Pons (tissue), 1 donor: ENCODE results near the gene PDHB.

Source experiments
- DNase-seq: peaks from one replicate; pipeline ENCODE4 v3.0.0-alpha.2; 2016; ENCODE audit warnings: low spot score

The PDHB gene

DNA sequence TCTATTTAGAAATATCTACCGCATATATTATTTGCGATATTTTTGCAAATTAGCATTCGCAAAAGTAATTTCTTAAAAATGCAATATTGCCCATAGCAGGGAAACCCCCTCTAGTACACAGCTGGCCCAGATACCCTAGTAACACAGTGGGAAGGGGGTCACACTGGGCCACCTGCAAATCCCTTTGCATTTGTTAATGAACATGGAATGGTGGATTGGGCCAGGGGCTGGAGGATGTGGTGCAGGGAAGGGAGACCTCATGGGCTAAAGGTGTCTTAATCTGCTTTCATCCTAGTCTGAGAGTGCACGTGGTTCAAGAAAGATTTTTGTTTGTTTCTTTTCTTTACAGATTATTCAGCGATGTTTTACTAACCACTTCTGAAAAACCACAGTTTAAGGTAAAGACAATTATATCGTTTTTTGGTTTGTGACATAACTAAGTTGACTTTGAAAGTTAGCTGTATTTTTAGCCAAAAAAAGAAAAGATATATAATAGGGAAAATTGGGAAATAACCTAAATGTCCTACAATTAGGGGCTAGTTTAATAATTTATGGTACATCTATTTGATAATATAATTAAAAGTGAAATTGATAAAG lies 30.0 kb downstream of the PDHB start:
- DNase-seq: no peak

DNA sequence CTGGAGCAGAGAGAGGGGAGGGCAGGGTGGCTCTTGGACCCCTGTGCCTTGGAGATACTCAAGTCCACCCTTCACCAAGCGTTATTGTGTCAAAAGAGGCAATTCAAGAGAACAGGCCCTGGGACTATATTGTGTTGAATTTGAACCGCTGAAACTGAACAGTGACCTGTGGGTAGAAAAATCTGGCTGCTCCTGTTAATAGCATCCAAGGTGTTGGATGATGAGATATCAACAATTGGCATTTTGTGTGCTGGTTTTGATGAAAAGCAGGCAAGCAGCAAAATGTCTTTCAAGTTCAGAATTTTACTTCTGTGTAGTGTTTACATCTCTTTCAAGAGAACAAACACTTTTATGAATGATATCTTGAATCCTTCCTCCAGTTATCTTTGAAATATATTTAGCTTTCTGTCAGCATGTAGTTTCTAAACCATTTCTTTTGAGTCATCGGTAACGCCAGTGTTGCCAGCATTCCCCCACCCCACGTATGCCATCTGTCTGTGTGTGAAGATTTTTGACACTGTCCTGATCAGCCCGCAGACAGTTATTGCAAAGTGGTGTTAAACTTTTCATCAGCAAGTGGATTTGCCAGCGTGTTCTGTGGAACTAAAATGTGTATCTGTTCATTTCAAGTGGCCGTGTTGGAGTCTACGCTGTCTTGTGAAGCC lies 34.8 kb downstream of the PDHB start:
- DNase-seq: no peak

DNA sequence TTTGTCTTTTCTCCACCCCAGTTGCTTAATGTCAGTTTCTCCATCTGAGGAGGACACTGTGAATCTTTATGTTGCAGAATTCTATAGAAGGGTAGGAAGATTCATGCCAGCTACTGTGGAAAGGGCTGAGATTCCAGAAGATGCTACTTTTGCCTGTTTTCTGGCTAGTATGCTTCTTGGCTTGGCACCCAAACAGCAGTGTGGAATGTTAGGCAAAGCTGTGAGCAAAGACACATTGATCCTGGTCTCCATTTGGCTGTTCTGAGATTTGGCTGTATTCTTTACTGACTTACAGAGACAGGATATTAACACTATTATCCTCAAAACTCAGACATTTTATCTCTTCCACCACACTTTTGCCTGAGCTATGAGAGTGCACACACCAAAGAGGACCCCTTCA lies 39.3 kb downstream of the PDHB start:
- no peak for DNase-seq

DNA sequence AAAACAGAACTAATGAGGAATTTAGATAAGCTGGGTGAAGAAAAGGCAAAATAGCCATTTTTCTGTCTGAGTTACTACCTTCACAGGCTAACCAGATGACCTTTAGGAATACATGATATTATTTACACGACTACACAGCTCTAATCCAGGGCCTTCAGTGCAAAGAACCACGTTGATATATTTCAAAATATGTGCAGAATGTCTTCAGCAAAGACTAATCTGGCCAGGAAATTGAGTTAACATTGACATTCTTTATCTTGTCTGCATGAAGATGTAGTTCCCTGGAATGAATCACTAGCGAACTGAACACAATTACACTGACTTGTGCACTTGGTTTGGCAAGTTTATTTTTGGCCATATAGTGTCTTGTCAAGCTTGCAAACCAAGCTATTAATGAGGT lies 41.5 kb downstream of the PDHB start:
- no peak for DNase-seq

DNA sequence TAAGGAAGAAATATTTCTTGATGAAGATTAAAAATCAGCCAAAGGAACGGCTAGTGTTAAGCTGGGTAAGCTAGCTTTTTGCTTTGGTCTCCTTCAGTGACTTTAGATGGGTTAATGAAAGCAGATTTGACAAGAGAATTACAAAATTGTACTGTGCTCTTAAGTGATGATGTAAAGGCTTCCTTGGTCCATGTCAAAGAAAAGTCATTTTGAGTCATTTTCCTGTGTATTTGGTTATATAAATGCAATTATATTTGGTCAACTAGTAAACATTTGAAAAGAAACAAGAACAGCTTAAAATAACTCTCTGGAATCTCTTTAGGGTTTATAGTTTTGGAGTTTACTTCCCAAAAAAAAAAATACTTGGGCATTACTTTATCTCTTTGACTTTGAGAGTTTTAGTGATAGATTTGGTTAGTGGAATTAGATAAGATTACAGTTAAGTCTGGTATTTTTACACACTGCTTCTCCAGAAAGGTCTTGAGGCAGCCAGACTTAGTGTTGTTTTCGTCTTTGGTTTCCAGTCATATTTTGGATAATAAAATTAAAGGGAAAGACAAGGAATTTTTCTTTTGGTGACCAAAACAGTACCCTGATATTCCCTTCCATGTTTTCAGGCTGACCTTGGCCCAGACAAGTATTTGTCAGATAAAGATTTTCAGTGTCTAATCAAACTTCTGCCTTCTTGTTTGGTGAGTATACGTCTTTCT lies 42.3 kb downstream of the PDHB start:
- DNase-seq: no peak

DNA sequence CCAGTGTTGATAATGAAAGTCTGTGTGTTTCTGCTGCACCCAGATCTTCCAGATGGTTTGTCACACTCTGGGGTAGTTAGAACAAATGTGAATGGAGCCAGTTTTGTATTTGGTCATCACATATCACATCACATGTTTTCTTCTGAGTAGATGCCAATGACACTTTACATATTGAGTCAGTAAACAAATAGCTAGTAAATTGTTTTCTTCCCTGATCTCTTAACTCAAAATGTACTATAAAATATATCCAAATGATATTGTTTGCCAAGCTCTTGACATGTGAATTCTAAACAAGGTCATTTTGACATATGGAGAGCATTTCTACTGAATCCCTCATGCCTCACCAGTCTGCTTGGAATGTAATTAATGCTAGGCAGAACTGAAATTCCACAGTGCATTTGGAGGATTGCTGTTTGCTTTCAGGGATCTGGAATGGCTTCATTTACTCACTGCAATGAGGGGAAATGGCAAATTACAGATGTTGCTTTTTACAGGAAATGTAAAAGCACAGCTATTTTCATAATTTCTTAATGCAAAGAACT lies 45.0 kb downstream of the PDHB start:
- DNase-seq: peak; percentile 98

DNA sequence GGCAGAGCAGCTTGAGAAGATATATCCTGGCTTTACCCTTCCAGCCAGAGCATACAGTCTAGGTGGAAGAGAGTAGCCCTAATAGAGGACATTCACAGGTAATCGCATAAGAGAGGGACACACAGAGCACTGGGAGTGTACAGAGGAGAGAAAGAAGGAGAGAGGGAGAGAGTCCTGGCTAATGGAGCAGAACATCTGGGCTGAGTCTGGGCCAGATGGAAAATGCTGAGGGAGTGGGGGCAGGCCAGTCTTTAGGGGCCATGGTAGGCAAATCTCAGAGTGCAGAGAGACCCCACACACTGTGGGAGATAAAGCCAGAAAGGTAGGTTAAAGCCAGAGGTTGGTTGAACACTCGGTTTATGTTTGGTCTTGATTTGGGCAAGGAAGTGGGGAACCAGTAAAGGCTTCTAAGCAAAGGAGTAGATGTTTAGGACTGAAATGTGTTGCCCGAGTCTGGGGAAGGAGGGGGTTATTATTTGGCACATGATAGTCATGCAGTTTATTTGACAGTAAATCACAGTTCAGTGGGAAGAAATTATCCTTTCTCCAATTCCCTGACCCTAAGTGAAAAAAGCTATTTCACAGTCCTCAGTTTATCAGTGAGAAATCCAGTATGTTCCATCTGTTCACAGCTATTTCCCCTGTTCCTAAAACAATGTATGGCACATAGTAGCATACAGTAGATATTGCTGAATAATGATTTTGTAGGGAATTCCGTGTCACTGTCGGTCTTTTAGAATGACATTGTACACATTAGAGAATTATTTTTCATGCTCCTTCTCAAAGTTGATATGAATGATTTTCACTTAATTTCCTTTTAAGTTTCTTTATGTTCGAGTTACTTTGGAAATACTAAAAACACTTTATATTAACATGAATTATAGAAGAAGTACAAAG lies 45.7 kb downstream of the PDHB start:
- DNase-seq: no peak

DNA sequence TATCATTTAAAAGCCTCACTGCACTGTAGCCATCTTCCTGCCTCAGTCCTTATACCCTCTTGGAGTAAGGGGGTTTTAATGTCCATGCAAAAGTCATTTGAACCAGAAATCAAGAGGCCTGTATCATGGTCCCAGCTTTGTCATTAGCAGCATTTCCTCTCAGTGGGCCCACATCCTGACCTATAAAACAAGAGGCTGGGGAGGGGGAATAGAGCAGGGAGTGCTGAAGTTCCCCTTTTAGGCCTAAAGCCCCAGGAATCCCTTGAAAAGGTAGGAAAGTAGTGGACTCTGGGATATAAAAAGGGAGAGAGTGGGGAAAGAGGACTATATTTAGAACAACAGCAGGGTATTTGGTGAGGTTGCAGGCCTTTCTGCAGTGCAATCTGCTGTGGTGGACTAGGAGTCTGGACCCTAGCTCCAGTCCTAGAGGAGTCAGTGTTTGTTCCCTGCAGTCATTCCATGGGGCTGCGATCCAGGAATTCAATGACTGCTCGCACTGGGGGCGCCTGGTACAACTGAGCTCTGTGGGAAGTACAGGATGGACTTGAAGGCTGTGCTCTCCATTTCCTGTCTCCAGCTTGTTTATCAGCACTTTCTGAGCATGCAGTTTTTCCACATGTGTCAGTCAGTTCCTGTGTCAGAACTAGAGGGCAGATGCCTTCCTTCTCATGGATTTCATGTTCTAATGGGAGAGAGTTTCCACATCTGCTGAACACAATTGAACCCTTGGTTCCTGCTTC lies 46.8 kb downstream of the PDHB start:
- DNase-seq: peak; percentile 96

DNA sequence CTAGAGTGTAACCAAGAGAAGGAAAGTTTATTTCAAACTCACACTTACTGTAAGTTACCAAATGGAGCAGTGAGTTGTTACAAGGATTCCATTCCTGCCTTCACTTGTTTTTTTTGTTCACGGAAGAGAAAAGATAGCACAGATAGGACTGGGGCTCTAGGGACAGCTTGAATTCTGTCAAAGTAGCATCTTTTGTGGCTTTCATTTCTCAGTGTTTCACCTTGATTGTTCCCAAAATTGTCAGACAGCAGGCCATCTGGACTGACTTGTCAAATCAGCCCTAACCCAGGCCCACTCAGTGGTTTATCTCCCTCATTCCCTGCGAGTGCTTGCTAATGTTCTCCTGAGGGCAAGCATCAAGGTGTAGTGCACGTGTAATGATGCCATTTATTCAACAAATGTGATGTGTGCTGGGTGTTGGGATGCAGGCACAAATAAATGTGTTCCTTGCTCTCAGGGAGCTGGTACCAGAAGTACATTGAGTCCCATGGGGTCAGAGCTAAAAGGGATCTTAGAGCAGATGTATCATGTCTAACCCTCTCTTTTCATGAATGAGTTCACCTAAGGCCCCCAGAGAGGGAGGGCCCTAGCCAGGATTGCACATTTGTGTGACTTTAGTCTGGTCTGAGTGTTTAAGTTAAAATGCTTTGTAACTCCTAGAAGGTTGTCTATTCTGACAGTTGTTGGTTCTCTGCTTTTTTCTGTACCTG lies 49.1 kb downstream of the PDHB start:
- no peak for DNase-seq

DNA sequence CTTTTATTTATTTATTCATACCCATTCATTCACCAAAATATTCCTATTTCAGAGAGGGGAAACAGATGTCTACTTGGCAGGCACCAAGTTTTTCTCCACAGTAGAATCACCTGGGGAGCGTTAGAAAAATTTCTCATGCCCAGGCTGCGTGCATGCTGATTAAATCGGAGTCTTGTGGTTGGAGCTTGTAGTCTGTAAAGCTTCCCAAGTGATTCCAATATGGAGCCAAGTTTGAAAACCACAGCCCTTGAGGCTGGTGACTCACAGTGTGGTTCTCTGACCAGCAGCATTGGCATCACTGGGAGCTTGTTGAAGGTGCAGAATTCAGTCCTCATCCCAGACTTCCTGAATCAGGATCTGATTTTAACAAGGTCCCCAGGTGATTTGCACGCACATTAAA lies 49.7 kb downstream of the PDHB start:
- DNase-seq: peak; percentile 60

DNA sequence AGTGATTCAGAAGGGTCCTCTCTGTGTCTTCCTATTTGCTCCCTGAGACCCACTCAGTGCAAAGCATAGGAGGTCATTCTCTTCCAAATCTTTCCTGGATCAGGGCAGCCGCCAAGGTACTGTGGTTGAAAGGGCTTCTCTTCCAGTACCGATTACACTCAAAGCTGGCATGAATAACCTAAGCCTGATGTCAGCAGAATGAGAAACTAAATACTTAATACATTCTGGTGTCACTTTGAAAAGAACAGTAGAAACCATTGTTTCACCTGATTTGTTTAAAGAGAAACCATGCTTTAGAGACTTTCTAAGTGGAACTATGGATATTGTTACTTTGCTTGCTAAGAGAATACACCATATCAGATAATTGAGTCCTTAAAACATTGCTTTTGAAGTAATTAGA lies 50.2 kb downstream of the PDHB start:
- DNase-seq: peak; percentile 76

DNA sequence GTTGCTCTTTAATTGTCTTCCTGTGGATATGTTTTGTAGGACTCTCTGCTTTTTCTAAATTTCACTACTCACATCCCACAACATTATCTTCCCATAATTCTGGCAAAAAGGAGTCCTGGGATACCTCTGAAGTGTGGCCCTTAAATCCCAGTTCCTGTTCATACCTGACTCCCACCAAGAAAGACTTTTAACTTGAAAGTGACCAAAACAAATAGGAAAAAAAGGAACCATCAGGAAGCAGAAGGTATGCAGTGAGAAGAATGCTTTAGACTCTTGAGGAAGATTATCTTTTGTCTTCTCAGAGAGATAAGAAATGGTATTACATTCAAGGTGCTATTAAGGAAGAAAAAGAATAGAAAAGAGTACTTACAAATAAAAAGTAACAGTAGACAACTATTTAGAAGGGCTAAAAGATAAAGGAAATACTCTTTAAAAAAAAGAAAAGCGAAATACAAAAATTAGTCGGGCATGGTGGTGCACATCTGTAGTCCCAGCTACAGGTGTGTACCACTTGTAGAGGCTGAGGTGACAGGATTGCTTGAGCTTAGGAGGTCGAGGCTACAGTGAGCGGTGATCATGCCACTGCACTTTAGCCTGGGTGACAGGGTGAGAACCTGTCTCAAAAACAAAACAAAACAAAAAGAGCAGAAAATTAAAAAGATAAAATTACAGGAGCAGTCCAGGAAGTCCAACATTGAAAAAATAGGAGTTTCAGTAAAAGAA lies 54.1 kb downstream of the PDHB start:
- no peak for DNase-seq

DNA sequence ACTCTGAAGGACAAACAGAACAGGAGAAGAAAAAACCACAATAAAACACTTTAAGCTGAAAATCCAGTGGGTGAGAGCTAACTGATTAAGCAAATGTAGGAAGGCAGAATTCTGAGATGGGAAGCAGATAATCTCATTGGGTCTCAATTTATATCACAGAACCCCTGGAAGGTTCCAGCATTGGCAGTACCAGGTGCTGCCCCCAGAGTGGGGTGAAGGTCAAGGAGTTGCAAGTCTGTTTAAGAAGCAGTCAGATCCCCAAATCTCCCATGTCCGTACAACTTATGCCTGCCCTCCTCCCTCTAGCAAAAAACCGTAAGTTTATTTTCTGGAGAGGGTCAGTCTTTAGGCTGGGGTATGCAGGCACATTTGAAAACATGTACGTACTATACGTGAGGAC lies 55.9 kb downstream of the PDHB start:
- no peak for DNase-seq
